Brain microvascular endothelial cell (primary cell): ENCODE measurements around the gene PCDHGB4.
"Not testable (repeated sequence)": the region's sequence is repeated elsewhere in the genome, so short reads cannot be mapped to it uniquely, and the experiment has no call there.

Source experiments
- DNase-seq: peaks from one replicate; pipeline ENCODE4 v3.0.0-alpha.2; 2020
- H3K27ac ChIP-seq: fragments of 250-450 bp; sonication (Bioruptor Pico); 2 replicates; pipeline ENCODE4 v1.5.1; 2020; ENCODE audit warnings: mild to moderate bottlenecking, moderate library complexity
- H3K27me3 ChIP-seq: fragments of 250-450 bp; sonication (Bioruptor Pico); replicated peaks from 2 replicates; pipeline ENCODE4 v1.5.1; 2020; ENCODE audit warnings: mild to moderate bottlenecking
- H3K36me3 ChIP-seq: fragments of 250-450 bp; sonication (Bioruptor Pico); replicated peaks from 2 replicates; pipeline ENCODE4 v1.5.1; 2020; ENCODE audit warnings: mild to moderate bottlenecking
- H3K4me3 ChIP-seq: 2 replicates; pipeline ENCODE4 v1.5.1; 2011; ENCODE audit warnings: low read depth, mild to moderate bottlenecking, control low read depth, low read length, moderate library complexity
- in situ Hi-C: cut with HindIII; loops from 2 replicates; pipeline ENCODE4 v1.10.0; 2017; ENCODE audit warnings: low sequenced_read_pairs, low pct_ligation_motif_present
- TF ChIP-seq, protein P1 (sequence below): IDR thresholded peaks from 2 replicates; pipeline ENCODE4 v1.5.1; 2011; ENCODE audit warnings: low read depth, mild to moderate bottlenecking, moderate library complexity, low read length, control low read depth, inconsistent platforms; ENCODE audit errors: missing control alignments

The PCDHGB4 gene

DNA sequence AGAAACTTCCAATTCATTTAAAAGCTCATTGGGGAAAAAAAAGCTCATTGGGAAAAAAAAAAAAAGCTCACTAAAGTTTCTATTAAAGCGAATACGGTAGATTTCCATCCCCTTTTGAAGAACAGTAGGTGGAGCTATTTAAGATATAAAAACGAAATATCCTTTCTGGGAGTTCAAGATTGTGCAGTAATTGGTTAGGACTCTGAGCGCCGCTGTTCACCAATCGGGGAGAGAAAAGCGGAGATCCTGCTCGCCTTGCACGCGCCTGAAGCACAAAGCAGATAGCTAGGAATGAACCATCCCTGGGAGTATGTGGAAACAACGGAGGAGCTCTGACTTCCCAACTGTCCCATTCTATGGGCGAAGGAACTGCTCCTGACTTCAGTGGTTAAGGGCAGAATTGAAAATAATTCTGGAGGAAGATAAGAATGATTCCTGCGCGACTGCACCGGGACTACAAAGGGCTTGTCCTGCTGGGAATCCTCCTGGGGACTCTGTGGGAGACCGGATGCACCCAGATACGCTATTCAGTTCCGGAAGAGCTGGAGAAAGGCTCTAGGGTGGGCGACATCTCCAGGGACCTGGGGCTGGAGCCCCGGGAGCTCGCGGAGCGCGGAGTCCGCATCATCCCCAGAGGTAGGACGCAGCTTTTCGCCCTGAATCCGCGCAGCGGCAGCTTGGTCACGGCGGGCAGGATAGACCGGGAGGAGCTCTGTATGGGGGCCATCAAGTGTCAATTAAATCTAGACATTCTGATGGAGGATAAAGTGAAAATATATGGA, 43.0 kb downstream of the PCDHGB4 start, which contains the start of gene PCDHGA12:
Gene PCDHGA12, plus strand, starts transcription at position 176 of the 782 bp plus-strand sequence. Its CDS starts 253 bp downstream, at position 429.
- Histone ChIP-seq H3K36me3 (no peaks in the 10 kb centered on the region), H3K27ac (peak within 1 kb of the TSS; percentile 15), H3K27me3 (no peaks in the 10 kb centered on the region), H3K4me3 (peak within 1 kb of the TSS; percentile 55)
- in situ Hi-C loops: no loop called here
- peak; percentile 87 for DNase-seq
- TF ChIP-seq, protein P1, sequence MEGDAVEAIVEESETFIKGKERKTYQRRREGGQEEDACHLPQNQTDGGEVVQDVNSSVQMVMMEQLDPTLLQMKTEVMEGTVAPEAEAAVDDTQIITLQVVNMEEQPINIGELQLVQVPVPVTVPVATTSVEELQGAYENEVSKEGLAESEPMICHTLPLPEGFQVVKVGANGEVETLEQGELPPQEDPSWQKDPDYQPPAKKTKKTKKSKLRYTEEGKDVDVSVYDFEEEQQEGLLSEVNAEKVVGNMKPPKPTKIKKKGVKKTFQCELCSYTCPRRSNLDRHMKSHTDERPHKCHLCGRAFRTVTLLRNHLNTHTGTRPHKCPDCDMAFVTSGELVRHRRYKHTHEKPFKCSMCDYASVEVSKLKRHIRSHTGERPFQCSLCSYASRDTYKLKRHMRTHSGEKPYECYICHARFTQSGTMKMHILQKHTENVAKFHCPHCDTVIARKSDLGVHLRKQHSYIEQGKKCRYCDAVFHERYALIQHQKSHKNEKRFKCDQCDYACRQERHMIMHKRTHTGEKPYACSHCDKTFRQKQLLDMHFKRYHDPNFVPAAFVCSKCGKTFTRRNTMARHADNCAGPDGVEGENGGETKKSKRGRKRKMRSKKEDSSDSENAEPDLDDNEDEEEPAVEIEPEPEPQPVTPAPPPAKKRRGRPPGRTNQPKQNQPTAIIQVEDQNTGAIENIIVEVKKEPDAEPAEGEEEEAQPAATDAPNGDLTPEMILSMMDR: peak; percentile 76

DNA sequence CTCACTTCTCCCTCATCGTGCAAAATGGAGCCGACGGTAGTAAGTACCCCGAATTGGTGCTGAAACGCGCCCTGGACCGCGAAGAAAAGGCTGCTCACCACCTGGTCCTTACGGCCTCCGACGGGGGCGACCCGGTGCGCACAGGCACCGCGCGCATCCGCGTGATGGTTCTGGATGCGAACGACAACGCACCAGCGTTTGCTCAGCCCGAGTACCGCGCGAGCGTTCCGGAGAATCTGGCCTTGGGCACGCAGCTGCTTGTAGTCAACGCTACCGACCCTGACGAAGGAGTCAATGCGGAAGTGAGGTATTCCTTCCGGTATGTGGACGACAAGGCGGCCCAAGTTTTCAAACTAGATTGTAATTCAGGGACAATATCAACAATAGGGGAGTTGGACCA, 43.8 kb downstream of the PCDHGB4 start:
- TF ChIP-seq, protein P1: no peak
- Histone ChIP-seq H3K36me3 (no peaks in the 10 kb centered on the region), H3K4me3 (peak overlapping the region; percentile 55), H3K27ac (no peak overlapping the region), H3K27me3 (no peaks in the 10 kb centered on the region)
- no peak for DNase-seq
- in situ Hi-C loops: no loop called here

DNA sequence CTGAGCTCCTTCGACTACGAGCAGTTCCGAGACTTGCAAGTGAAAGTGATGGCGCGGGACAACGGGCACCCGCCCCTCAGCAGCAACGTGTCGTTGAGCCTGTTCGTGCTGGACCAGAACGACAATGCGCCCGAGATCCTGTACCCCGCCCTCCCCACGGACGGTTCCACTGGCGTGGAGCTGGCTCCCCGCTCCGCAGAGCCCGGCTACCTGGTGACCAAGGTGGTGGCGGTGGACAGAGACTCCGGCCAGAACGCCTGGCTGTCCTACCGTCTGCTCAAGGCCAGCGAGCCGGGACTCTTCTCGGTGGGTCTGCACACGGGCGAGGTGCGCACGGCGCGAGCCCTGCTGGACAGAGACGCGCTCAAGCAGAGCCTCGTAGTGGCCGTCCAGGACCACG, 44.8 kb downstream of the PCDHGB4 start:
- in situ Hi-C loops, H3K27ac ChIP-seq, DNase-seq, H3K27me3 ChIP-seq, H3K4me3 ChIP-seq, H3K36me3 ChIP-seq: not testable (repeated sequence)

DNA sequence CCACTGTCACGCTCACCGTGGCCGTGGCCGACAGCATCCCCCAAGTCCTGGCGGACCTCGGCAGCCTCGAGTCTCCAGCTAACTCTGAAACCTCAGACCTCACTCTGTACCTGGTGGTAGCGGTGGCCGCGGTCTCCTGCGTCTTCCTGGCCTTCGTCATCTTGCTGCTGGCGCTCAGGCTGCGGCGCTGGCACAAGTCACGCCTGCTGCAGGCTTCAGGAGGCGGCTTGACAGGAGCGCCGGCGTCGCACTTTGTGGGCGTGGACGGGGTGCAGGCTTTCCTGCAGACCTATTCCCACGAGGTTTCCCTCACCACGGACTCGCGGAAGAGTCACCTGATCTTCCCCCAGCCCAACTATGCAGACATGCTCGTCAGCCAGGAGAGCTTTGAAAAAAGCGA, 45.2 kb downstream of the PCDHGB4 start:
- H3K27ac ChIP-seq, H3K27me3 ChIP-seq, in situ Hi-C loops, H3K4me3 ChIP-seq, DNase-seq, H3K36me3 ChIP-seq: not testable (repeated sequence)

DNA sequence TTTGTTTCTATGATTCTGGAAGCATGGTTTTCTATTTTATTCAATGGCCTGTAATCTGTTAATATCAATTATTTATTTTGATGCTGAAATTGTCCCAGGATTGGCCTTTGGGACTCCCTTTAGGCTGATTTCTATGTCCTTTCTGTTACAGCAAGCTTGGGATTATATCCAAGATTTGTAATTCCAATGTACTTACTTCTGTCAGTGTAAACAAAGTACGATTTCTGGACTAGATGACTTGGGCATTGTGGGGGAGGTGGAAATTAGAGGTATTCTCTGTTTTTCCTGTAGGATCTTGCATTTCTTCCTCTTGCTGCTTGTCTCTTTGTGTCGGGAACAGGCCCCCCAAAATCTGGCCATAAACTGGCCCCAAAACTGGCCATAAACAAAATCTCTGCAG, 46.5 kb downstream of the PCDHGB4 start:
- Histone ChIP-seq H3K4me3 (no peak overlapping the region), H3K36me3 (no peaks in the 10 kb centered on the region), H3K27ac (no peak overlapping the region), H3K27me3 (no peaks in the 10 kb centered on the region)
- no peak for DNase-seq
- in situ Hi-C loops: no loop called here
- TF ChIP-seq, protein P1: no peak

DNA sequence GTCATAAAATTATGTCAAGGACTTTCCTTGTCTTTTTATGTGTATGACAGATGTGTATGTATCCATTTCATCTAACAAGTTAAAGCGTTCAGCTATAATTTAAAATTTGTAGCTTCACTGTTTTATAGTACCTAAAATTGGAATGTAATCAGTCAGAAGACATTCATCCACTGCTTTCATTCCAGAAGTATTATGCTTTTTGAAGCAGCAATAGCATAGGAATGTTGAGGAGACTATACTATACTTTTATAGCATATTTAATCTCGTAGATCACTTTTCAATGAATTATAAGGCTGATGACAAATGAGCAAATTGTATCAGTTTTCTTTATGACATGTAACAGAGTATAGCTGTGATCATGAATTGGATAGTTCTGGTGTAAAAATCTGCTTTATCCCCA, 49.7 kb downstream of the PCDHGB4 start:
- no peak for DNase-seq
- H3K36me3 ChIP-seq: no peaks in the 10 kb centered on the region
- TF ChIP-seq, protein P1: no peak

More for the DNA sequence above, 49.7 kb downstream of the PCDHGB4 start:
- Histone ChIP-seq H3K4me3 (no peak overlapping the region), H3K27ac (no peak overlapping the region), H3K27me3 (no peaks in the 10 kb centered on the region)
- in situ Hi-C loops: no loop called here
